ENCODE data around the gene GPBP1.

GPBP1 gene

GRCh38 chr5:57211039-57211438 is 37.2 kb downstream of the GPBP1 start:
- no peak for TF ChIP-seq REST (IDR thresholded peaks at IDR 0.05; ENCODE audit: low read depth)
- TF ChIP-seq RAD21 (IDR thresholded peaks at IDR 0.05; ENCODE audit: low read depth) = no peak
- no peak for TF ChIP-seq EP300 (IDR thresholded peaks at IDR 0.05; ENCODE audit: borderline replicate concordance)
- no peak for TF ChIP-seq YY1 (IDR thresholded peaks at IDR 0.05; ENCODE audit: low read depth)
- TF ChIP-seq TEAD4 (IDR thresholded peaks at IDR 0.05) = no peak
- TF ChIP-seq FOXM1 (IDR thresholded peaks at IDR 0.05; ENCODE audit: borderline replicate concordance, low read depth) = no peak
- TF ChIP-seq CEBPB (IDR thresholded peaks at IDR 0.05) = no peak
- no peak for TF ChIP-seq USF1 (IDR thresholded peaks at IDR 0.05)
- TF ChIP-seq TCF12 (IDR thresholded peaks at IDR 0.05; ENCODE audit: low read depth) = no peak
- TF ChIP-seq NFIC (IDR thresholded peaks at IDR 0.05) = no peak
- TF ChIP-seq, protein P1, sequence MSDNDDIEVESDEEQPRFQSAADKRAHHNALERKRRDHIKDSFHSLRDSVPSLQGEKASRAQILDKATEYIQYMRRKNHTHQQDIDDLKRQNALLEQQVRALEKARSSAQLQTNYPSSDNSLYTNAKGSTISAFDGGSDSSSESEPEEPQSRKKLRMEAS (IDR thresholded peaks at IDR 0.05) = no peak
- TF ChIP-seq EGR1 (IDR thresholded peaks at IDR 0.05) = no peak
- no peak for TF ChIP-seq TAF1 (IDR thresholded peaks at IDR 0.05; ENCODE audit: low read depth)
- TF ChIP-seq CREB1 (IDR thresholded peaks at IDR 0.05; ENCODE audit: low read depth) = no peak
- no peak for TF ChIP-seq ZBTB7A (IDR thresholded peaks at IDR 0.05; ENCODE audit: low read depth)

- TF ChIP-seq REST (IDR thresholded peaks at IDR 0.05; ENCODE audit: low read depth) (no peak), EP300 (IDR thresholded peaks at IDR 0.05; ENCODE audit: borderline replicate concordance) (no peak), TEAD4 (IDR thresholded peaks at IDR 0.05) (no peak), USF1 (IDR thresholded peaks at IDR 0.05) (no peak), TAF1 (IDR thresholded peaks at IDR 0.05; ENCODE audit: low read depth) (no peak), CREB1 (IDR thresholded peaks at IDR 0.05; ENCODE audit: low read depth) (no peak), TCF12 (IDR thresholded peaks at IDR 0.05; ENCODE audit: low read depth) (no peak), RAD21 (IDR thresholded peaks at IDR 0.05; ENCODE audit: low read depth) (no peak), CEBPB (IDR thresholded peaks at IDR 0.05) (no peak), YY1 (IDR thresholded peaks at IDR 0.05; ENCODE audit: low read depth) (no peak), FOXM1 (IDR thresholded peaks at IDR 0.05; ENCODE audit: borderline replicate concordance, low read depth) (no peak), NFIC (IDR thresholded peaks at IDR 0.05) (no peak), ZBTB7A (IDR thresholded peaks at IDR 0.05; ENCODE audit: low read depth) (no peak), EGR1 (IDR thresholded peaks at IDR 0.05) (no peak)
- TF ChIP-seq, protein P1 (IDR thresholded peaks at IDR 0.05) = no peak
Measured at GRCh38 chr5:57215629-57216195, 41.9 kb downstream of the GPBP1 start.

- TF ChIP-seq EP300 (IDR thresholded peaks at IDR 0.05; ENCODE audit: borderline replicate concordance) = no peak
- 0 out of 2 replicates have a peak, but pooled peaks have one; percentile 34 for TF ChIP-seq CEBPB (IDR thresholded peaks at IDR 0.05)
Measured at GRCh38 chr5:57216714-57217113, 42.9 kb downstream of the GPBP1 start.

DNA sequence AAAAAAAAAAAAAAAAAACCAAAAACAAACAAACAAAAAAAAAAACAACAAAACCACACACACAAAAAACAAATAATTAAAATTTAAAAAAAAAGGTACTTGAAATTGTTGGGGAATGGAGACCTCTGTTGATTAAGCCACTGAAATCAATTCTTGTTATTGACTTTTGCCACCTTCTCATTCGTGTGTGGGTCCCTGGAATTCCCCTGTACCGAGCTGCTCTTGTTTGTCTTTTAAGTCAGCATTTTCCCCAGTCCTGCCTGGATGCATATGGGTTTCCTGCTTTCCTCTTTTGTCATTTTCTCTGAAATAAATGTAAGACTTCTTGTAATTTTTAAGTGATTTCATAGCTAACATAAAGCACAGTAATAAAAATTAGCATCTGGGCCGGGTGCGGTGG is 45.5 kb downstream of the GPBP1 start:
- TF ChIP-seq ZBTB7A (IDR thresholded peaks at IDR 0.05; ENCODE audit: low read depth) (no peak), USF1 (IDR thresholded peaks at IDR 0.05) (no peak), YY1 (IDR thresholded peaks at IDR 0.05; ENCODE audit: low read depth) (no peak), EP300 (IDR thresholded peaks at IDR 0.05; ENCODE audit: borderline replicate concordance) (no peak), RAD21 (IDR thresholded peaks at IDR 0.05; ENCODE audit: low read depth) (no peak), TCF12 (IDR thresholded peaks at IDR 0.05; ENCODE audit: low read depth) (no peak), TAF1 (IDR thresholded peaks at IDR 0.05; ENCODE audit: low read depth) (no peak), REST (IDR thresholded peaks at IDR 0.05; ENCODE audit: low read depth) (no peak), NFIC (IDR thresholded peaks at IDR 0.05) (no peak), EGR1 (IDR thresholded peaks at IDR 0.05) (no peak), TEAD4 (IDR thresholded peaks at IDR 0.05) (no peak), CEBPB (IDR thresholded peaks at IDR 0.05) (no peak)
- TF ChIP-seq, protein P1 (IDR thresholded peaks at IDR 0.05) = no peak

All from Ishikawa (cell line).